Activated CD8-positive, alpha-beta memory T cell treated with anti-CD3 and anti-CD28 coated beads, Interleukin-2, amount 50 U/mL, for 1 hour (primary cell): ENCODE measurements around the gene MMP11.

Experiments used
- DNase-seq: peaks from one replicate; pipeline ENCODE4 v3.0.0-alpha.2; 2020; ENCODE audit errors: extremely low read depth

The MMP11 gene

GRCh38 chr22:23801886-23802377 lies 29.3 kb downstream of the MMP11 start:
- DNase-seq = no peak

GRCh38 chr22:23803001-23803819 lies 30.6 kb downstream of the MMP11 start:
- no peak for DNase-seq

GRCh38 chr22:23804781-23805291 lies 32.2 kb downstream of the MMP11 start:
- DNase-seq = no peak

- DNase-seq = no peak
These were observed 34.2 kb downstream of the MMP11 start for GRCh38 chr22:23806837-23807236.

- no peak for DNase-seq
These were observed 39.7 kb downstream of the MMP11 start for GRCh38 chr22:23812378-23812777.

GRCh38 chr22:23815541-23816155 lies 43.0 kb downstream of the MMP11 start:
- DNase-seq = no peak

- no peak for DNase-seq
These were observed 43.7 kb downstream of the MMP11 start for GRCh38 chr22:23816156-23816976.

- no peak for DNase-seq
These were observed 44.5 kb downstream of the MMP11 start for GRCh38 chr22:23817146-23817545.

- no peak for DNase-seq
These were observed 45.9 kb downstream of the MMP11 start for GRCh38 chr22:23818541-23818940.

- DNase-seq = no peak
These were observed 48.1 kb downstream of the MMP11 start for GRCh38 chr22:23820748-23821211.

- no peak for DNase-seq
These were observed 49.5 kb downstream of the MMP11 start for GRCh38 chr22:23822101-23822671.

- no peak for DNase-seq
These were observed 50.7 kb downstream of the MMP11 start for GRCh38 chr22:23823331-23823791.

GRCh38 chr22:23824476-23825245 lies 52.0 kb downstream of the MMP11 start:
- DNase-seq = no peak

- DNase-seq = no peak
These were observed 52.7 kb downstream of the MMP11 start for GRCh38 chr22:23825246-23825905.

GRCh38 chr22:23826510-23827350 lies 54.1 kb downstream of the MMP11 start:
- no peak for DNase-seq

- no peak for DNase-seq
These were observed 54.8 kb downstream of the MMP11 start for GRCh38 chr22:23827351-23827995.

- no peak for DNase-seq
These were observed 56.4 kb downstream of the MMP11 start for GRCh38 chr22:23828800-23829680.
